22Rv1 (cell line): ENCODE results near the gene RERE.

ENCODE experiments used
- CTCF ChIP-seq: fragments of 450-650 bp; IDR thresholded peaks from 2 replicates; pipeline ENCODE4 v1.5.1; 2017; ENCODE audit warnings: mild to moderate bottlenecking
- ZFX ChIP-seq: fragments of 450-650 bp; IDR thresholded peaks from 2 replicates; pipeline ENCODE4 v1.6.1; 2017; ENCODE audit warnings: antibody characterized with exemption, borderline replicate concordance

GRCh38 chr1:8389958-8390535, 427.4 kb downstream of the RERE start:
- TF ChIP-seq CTCF: no peak
- TF ChIP-seq ZFX: no peak
